Right lobe of liver (tissue), 6 donors: Measurements from ENCODE around the gene TMIE. TPM values are rescaled to one million over a fixed set of nuclear protein-coding genes. Genes with fewer than 3 reads are reported as not detected.

ENCODE experiments used
- ATAC-seq, 4 donors: fragments of 200-7000 bp; cut with Tn5 transposase; one replicate each; pipeline ENCODE4 v1.9.1; 2020; ENCODE audit warnings: mild to moderate bottlenecking in 4 of 4, moderate library complexity in 4 of 4
- DNase-seq, 3 donors: peaks; one replicate each; pipeline ENCODE4 v3.0.0-alpha.2; 2020
- H3K27ac ChIP-seq, 3 donors: fragments of 200-600 bp; one replicate each; pipeline ENCODE4 v1.8.0; 2022
- H3K27me3 ChIP-seq, 2 donors: fragments of 200-600 bp; one replicate each; pipeline ENCODE4 v1.8.0; 2022
- H3K36me3 ChIP-seq, 4 donors: fragments of 200-600 bp; sonication (generic) in 1 of 4; one replicate each; pipeline versions ENCODE4 v1.5.1 to v1.8.0; 2017 to 2022; ENCODE audit warnings: control low read depth in 1 of 4
- H3K4me1 ChIP-seq, 4 donors: fragments of 200-600 bp; sonication (generic) in 1 of 4; one replicate each; pipeline versions ENCODE4 v1.5.1 to v1.8.0; 2017 to 2022; ENCODE audit warnings: control low read depth in 1 of 4
- H3K4me3 ChIP-seq, 3 donors: fragments of 200-600 bp; one replicate each; pipeline ENCODE4 v1.8.0; 2022
- H3K9me3 ChIP-seq, 4 donors: fragments of 200-600 bp; sonication (generic) in 1 of 4; one replicate each; pipeline versions ENCODE4 v1.5.1 to v1.8.0; 2017 to 2022; ENCODE audit warnings: control low read depth in 1 of 4
- CTCF ChIP-seq, 4 donors: fragments of 200-600 bp in 3 of 4; fragments of 450-650 bp in 1 of 4; IDR thresholded peaks; one replicate each; pipeline versions ENCODE4 v1.5.1 to v1.8.0; 2016 to 2022; ENCODE audit warnings: antibody characterized with exemption in 4 of 4, mild to moderate bottlenecking in 2 of 4
- POLR2A ChIP-seq: fragments of 450-650 bp; IDR thresholded peaks from one replicate; pipeline ENCODE4 v1.6.1; 2017; ENCODE audit warnings: antibody characterized with exemption, mild to moderate bottlenecking
- WGBS: methylation state at CpG from one replicate; pipeline ENCODE4 v1.1.6; 2018; ENCODE audit warnings: low coverage, low lambda C conversion rate; ENCODE audit not compliant: insufficient coverage; ENCODE audit errors: missing lambda C conversion rate; 5-methylcytosine and 5-hydroxymethylcytosine counted together
- intact Hi-C, 2 donors: fragments of 100-400 bp; cut with DNase I; formaldehyde crosslinking; loops; one replicate each; pipeline versions ENCODE4 v1.11.2 to v1.14.1; 2022
- total RNA-seq, 6 experiments: library from RNA; depleted of rRNA in 2 of 6; stranded (reverse); fragments of >200 nt in 2 of 6; fragmentation: NEBNext Ultra II Directional in 3 of 6; extraction: Animal tissue kit (Norgen Biotek cat#: 25700) in 3 of 6; gene quantifications; one replicate each; pipeline versions ENCODE4 v1.1.0 to v1.2.4, GENCODE V29; 2016 to 2023
- donor health status: DM: no; HTN: yes; CAD: no.
- donor health status: DM: no; HTN: no; CAD: no.
- donor health status: DM: no; HTN: no; CAD: no.
- donor health status: DM: no; HTN: yes; CAD: no.
- donor health status: DM: no; HTN: yes; CAD: no.

The TMIE gene
- total RNA-seq, 6 experiments from 2014 or later = 0.21 to 0.79 (median 0.34) TPM

- WGBS = 43% methylated on average over 3 of the region's 8 CpGs
- no peaks in the 10 kb centered on the region for H3K9me3 ChIP-seq
- TF ChIP-seq CTCF (IDR thresholded peaks at IDR 0.05) (peak; percentile 16 to 44 (median 20)), POLR2A (no peak)
- no peaks in the 10 kb centered on the region for H3K27me3 ChIP-seq
- H3K4me3 ChIP-seq = no peak overlapping the region
- ATAC-seq = peak in 2 of 4 donors; percentile 13 to 32
- peaks cover 0 to 20% (median 9%) of the 10 kb centered on the region in 4 donors for H3K4me1 ChIP-seq
- intact Hi-C loops = no loop called here
- no peak overlapping the region for H3K27ac ChIP-seq
- DNase-seq = peak in 2 of 3 donors; percentile 44 to 45
- H3K36me3 ChIP-seq = no peaks in the 10 kb centered on the region
These were observed 37.5 kb upstream of the TMIE start for GRCh38 chr3:46663591-46664135.

GRCh38 chr3:46664188-46664970 is 36.8 kb upstream of the TMIE start:
- peaks cover 0 to 20% (median 9%) of the 10 kb centered on the region in 4 donors for H3K4me1 ChIP-seq
- intact Hi-C loops = no loop called here
- no peaks in the 10 kb centered on the region for H3K9me3 ChIP-seq
- H3K27ac ChIP-seq = no peak overlapping the region
- TF ChIP-seq POLR2A (no peak), CTCF (IDR thresholded peaks at IDR 0.05) (no peak)
- DNase-seq (peak in 2 of 3 donors; percentile 18 to 42), ATAC-seq (no peak)
- H3K4me3 ChIP-seq = no peak overlapping the region
- no peaks in the 10 kb centered on the region for H3K27me3 ChIP-seq
- WGBS = 100% methylated on average over 1 of the region's 6 CpGs
- H3K36me3 ChIP-seq = no peaks in the 10 kb centered on the region

- peak in 1 of 3 donors; percentile 37 for DNase-seq
These were observed 36.0 kb upstream of the TMIE start for GRCh38 chr3:46664971-46665762.

More at GRCh38 chr3:46664971-46665762, 36.0 kb upstream of the TMIE start:
- Histone ChIP-seq H3K9me3 (no peaks in the 10 kb centered on the region), H3K27ac (no peak overlapping the region), H3K4me1 (peaks cover 0 to 20% (median 9%) of the 10 kb centered on the region in 4 donors), H3K27me3 (no peaks in the 10 kb centered on the region), H3K36me3 (no peaks in the 10 kb centered on the region), H3K4me3 (no peak overlapping the region)
- 51% methylated on average over 6 of the region's 23 CpGs for WGBS
- intact Hi-C loops = no loop called here
- no peak for ATAC-seq
- no peak for TF ChIP-seq CTCF (IDR thresholded peaks at IDR 0.05)
